ENCODE data around the gene TMEM91. TPM values are rescaled to one million over a fixed set of nuclear protein-coding genes. Genes with fewer than 3 reads are reported as not detected.
A peak's percentile ranks its signal among the peaks of the same experiment; 100 is the strongest.

Gene TMEM91
- total RNA-seq, 2 donors from 2014 or later: 5.7 to 16.5 TPM

- DNase-seq: no peak
- peaks cover 4% of the 10 kb centered on the region for H3K4me1 ChIP-seq (ENCODE audit: control insufficient read depth, insufficient read depth, low read length)
- H3K4me3 ChIP-seq (ENCODE audit: low read length): peak overlapping the region; percentile 83
- peaks cover 8% of the 10 kb centered on the region for H3K36me3 ChIP-seq (ENCODE audit: control insufficient read depth, insufficient read depth, low read length)
- H3K27me3 ChIP-seq (ENCODE audit: control insufficient read depth, insufficient read depth, low read length, poor library complexity, severe bottlenecking): no peaks in the 10 kb centered on the region
- H3K9me3 ChIP-seq (ENCODE audit: control insufficient read depth, low read length): no peaks in the 10 kb centered on the region
- peaks cover 18% of the 10 kb centered on the region for H3K4me1 Mint-ChIP-seq
- no peak overlapping the region for H3K9ac ChIP-seq (ENCODE audit: extremely low read depth, low read length, poor library complexity, severe bottlenecking)
- no peak overlapping the region for H3K27ac Mint-ChIP-seq
- no peaks in the 10 kb centered on the region for H3K9me3 Mint-ChIP-seq
- H3K36me3 Mint-ChIP-seq (ENCODE audit: low read depth): peaks cover 27% of the 10 kb centered on the region
- no peak for TF ChIP-seq CTCF (conservative IDR thresholded peaks at IDR 0.05)
- H3K27ac ChIP-seq (ENCODE audit: low read depth, low read length): no peak overlapping the region
- 89 to 99% methylated on average over 24 to 36 of the region's 36 CpGs for WGBS, 2 experiments (ENCODE audit: insufficient coverage in 1 of 2, insufficient read length in 1 of 2)
- peak overlapping the region; percentile 74 for H3K4me3 Mint-ChIP-seq
- no peaks in the 10 kb centered on the region for H3K27me3 Mint-ChIP-seq (ENCODE audit: insufficient read depth)
Observed at GRCh38 chr19:41426116-41426841, 49.9 kb downstream of the TMEM91 start.

GRCh38 chr19:41426952-41427646 is 50.8 kb downstream of the TMEM91 start, which contains the start of gene B3GNT8:
TSS of gene B3GNT8 (minus strand) at chr19:41427374. CDS start at chr19:41426778, 596 bp downstream.
- no peak for TF ChIP-seq CTCF (conservative IDR thresholded peaks at IDR 0.05)
- Histone ChIP-seq H3K27me3 (ENCODE audit: control insufficient read depth, insufficient read depth, low read length, poor library complexity, severe bottlenecking) (no peaks in the 10 kb centered on the region), H3K27ac (ENCODE audit: low read depth, low read length) (no peak within 1 kb of the TSS), H3K9ac (ENCODE audit: extremely low read depth, low read length, poor library complexity, severe bottlenecking) (peak within 1 kb of the TSS; percentile 70), H3K36me3 (ENCODE audit: control insufficient read depth, insufficient read depth, low read length) (peaks cover 14% of the 10 kb centered on the region), H3K9me3 (ENCODE audit: control insufficient read depth, low read length) (no peaks in the 10 kb centered on the region), H3K4me3 (ENCODE audit: low read length) (peak within 1 kb of the TSS; percentile 83), H3K4me1 (ENCODE audit: control insufficient read depth, insufficient read depth, low read length) (peaks cover 4% of the 10 kb centered on the region)
- Mint-ChIP-seq H3K36me3 (ENCODE audit: low read depth) (peaks cover 28% of the 10 kb centered on the region), H3K27me3 (ENCODE audit: insufficient read depth) (no peaks in the 10 kb centered on the region), H3K27ac (peak within 1 kb of the TSS; percentile 96), H3K4me3 (peak within 1 kb of the TSS; percentile 74), H3K4me1 (peaks cover 18% of the 10 kb centered on the region), H3K9me3 (no peaks in the 10 kb centered on the region)
- DNase-seq: peak; percentile 96
- WGBS, 2 experiments (ENCODE audit: insufficient coverage in 1 of 2, insufficient read length in 1 of 2): 11 to 26% methylated on average over 4 to 19 of the region's 19 CpGs

GRCh38 chr19:41427647-41428480 is 51.5 kb downstream of the TMEM91 start:
- Mint-ChIP-seq H3K4me1 (peaks cover 18% of the 10 kb centered on the region), H3K36me3 (ENCODE audit: low read depth) (peaks cover 28% of the 10 kb centered on the region), H3K4me3 (peak overlapping the region; percentile 74), H3K9me3 (no peaks in the 10 kb centered on the region), H3K27me3 (ENCODE audit: insufficient read depth) (no peaks in the 10 kb centered on the region), H3K27ac (peak overlapping the region; percentile 75)
- Histone ChIP-seq H3K9ac (ENCODE audit: extremely low read depth, low read length, poor library complexity, severe bottlenecking) (no peak overlapping the region), H3K36me3 (ENCODE audit: control insufficient read depth, insufficient read depth, low read length) (peaks cover 21% of the 10 kb centered on the region), H3K27ac (ENCODE audit: low read depth, low read length) (no peak overlapping the region), H3K9me3 (ENCODE audit: control insufficient read depth, low read length) (no peaks in the 10 kb centered on the region), H3K27me3 (ENCODE audit: control insufficient read depth, insufficient read depth, low read length, poor library complexity, severe bottlenecking) (no peaks in the 10 kb centered on the region), H3K4me3 (ENCODE audit: low read length) (peak overlapping the region; percentile 59), H3K4me1 (ENCODE audit: control insufficient read depth, insufficient read depth, low read length) (peaks cover 4% of the 10 kb centered on the region)
- TF ChIP-seq CTCF (conservative IDR thresholded peaks at IDR 0.05): no peak
- WGBS, 2 experiments (ENCODE audit: insufficient coverage in 1 of 2, insufficient read length in 1 of 2): 25 to 30% methylated on average over 10 to 23 of the region's 23 CpGs
- peak; percentile 82 for DNase-seq

All from endodermal cell (in vitro differentiated cells).